ENCODE results near the gene HEATR3. TPM values are rescaled to one million over a fixed set of nuclear protein-coding genes. Genes with fewer than 3 reads are reported as not detected.

HEATR3 gene
- total and polyA plus RNA-seq, 9 donors, result 11.2 to 19.0 (median 15.2) TPM

GRCh38 chr16:50035468-50035992 lies 30.2 kb upstream of the HEATR3 start:
- no peaks in the 10 kb centered on the region for H3K27me3 ChIP-seq (ENCODE audit: control insufficient read depth, insufficient read depth, low read length)
- H3K27ac ChIP-seq (ENCODE audit: low read length), result no peak overlapping the region
- H3K4me3 ChIP-seq (ENCODE audit: low read length), result no peak overlapping the region
- DNase-seq, result no peak
- no peaks in the 10 kb centered on the region for H3K4me1 ChIP-seq (ENCODE audit: control insufficient read depth, insufficient read depth, low read length)
- H3K36me3 ChIP-seq (ENCODE audit: control insufficient read depth, insufficient read depth, low read length), result peaks cover 8% of the 10 kb centered on the region
- WGBS (ENCODE audit: insufficient coverage), result 100% methylated on average over 2 of the region's 3 CpGs
- no peaks in the 10 kb centered on the region for H3K9me3 ChIP-seq (replicated peaks; ENCODE audit: control insufficient read depth, low read depth, low read length)

- WGBS (ENCODE audit: insufficient coverage), result no CpG with 5 or more reads among the region's 3 CpGs
Measured at GRCh38 chr16:50036426-50036825, 29.3 kb upstream of the HEATR3 start.

GRCh38 chr16:50037662-50038220 lies 28.0 kb upstream of the HEATR3 start:
- Histone ChIP-seq H3K4me1 (ENCODE audit: control insufficient read depth, insufficient read depth, low read length) (no peaks in the 10 kb centered on the region), H3K9me3 (replicated peaks; ENCODE audit: control insufficient read depth, low read depth, low read length) (no peaks in the 10 kb centered on the region), H3K4me3 (ENCODE audit: low read length) (no peak overlapping the region), H3K36me3 (ENCODE audit: control insufficient read depth, insufficient read depth, low read length) (peaks cover 2% of the 10 kb centered on the region), H3K27ac (ENCODE audit: low read length) (no peak overlapping the region), H3K27me3 (ENCODE audit: control insufficient read depth, insufficient read depth, low read length) (no peaks in the 10 kb centered on the region)
- no CpG with 5 or more reads among the region's 2 CpGs for WGBS (ENCODE audit: insufficient coverage)
- peak; percentile 20 for DNase-seq

More at GRCh38 chr16:50036426-50036825, 29.3 kb upstream of the HEATR3 start:
- no peak overlapping the region for H3K27ac ChIP-seq (ENCODE audit: low read length)
- no peak overlapping the region for H3K4me3 ChIP-seq (ENCODE audit: low read length)
- no peaks in the 10 kb centered on the region for H3K9me3 ChIP-seq (replicated peaks; ENCODE audit: control insufficient read depth, low read depth, low read length)
- H3K27me3 ChIP-seq (ENCODE audit: control insufficient read depth, insufficient read depth, low read length), result no peaks in the 10 kb centered on the region
- no peaks in the 10 kb centered on the region for H3K4me1 ChIP-seq (ENCODE audit: control insufficient read depth, insufficient read depth, low read length)
- DNase-seq, result no peak
- H3K36me3 ChIP-seq (ENCODE audit: control insufficient read depth, insufficient read depth, low read length), result peaks cover 8% of the 10 kb centered on the region

DNA sequence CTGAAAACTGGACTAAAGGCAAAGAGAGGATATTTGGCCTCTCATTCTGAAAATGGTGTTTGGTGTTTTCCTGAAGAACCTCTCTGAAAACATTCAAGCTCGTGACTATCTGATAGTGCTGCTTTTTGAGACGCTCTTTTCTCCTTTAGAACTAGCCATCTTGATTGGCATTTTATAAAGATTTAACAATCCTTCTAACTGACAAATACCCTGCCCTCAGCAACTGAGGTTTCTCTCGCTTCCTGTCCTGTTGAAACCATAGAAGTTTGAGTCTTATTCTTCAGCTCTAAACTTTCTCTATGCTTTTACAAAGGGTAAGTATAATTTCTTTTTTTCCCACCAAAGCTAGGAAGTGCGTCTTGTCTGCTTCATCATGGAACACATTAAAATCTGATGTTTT lies 27.5 kb upstream of the HEATR3 start:
- H3K36me3 ChIP-seq (ENCODE audit: control insufficient read depth, insufficient read depth, low read length), result peaks cover 2% of the 10 kb centered on the region
- no peaks in the 10 kb centered on the region for H3K4me1 ChIP-seq (ENCODE audit: control insufficient read depth, insufficient read depth, low read length)
- DNase-seq, result no peak
- no peak overlapping the region for H3K4me3 ChIP-seq (ENCODE audit: low read length)
- no peaks in the 10 kb centered on the region for H3K9me3 ChIP-seq (replicated peaks; ENCODE audit: control insufficient read depth, low read depth, low read length)
- no peaks in the 10 kb centered on the region for H3K27me3 ChIP-seq (ENCODE audit: control insufficient read depth, insufficient read depth, low read length)
- H3K27ac ChIP-seq (ENCODE audit: low read length), result no peak overlapping the region
- 80% methylated on average over 1 of the region's 4 CpGs for WGBS (ENCODE audit: insufficient coverage)

DNA sequence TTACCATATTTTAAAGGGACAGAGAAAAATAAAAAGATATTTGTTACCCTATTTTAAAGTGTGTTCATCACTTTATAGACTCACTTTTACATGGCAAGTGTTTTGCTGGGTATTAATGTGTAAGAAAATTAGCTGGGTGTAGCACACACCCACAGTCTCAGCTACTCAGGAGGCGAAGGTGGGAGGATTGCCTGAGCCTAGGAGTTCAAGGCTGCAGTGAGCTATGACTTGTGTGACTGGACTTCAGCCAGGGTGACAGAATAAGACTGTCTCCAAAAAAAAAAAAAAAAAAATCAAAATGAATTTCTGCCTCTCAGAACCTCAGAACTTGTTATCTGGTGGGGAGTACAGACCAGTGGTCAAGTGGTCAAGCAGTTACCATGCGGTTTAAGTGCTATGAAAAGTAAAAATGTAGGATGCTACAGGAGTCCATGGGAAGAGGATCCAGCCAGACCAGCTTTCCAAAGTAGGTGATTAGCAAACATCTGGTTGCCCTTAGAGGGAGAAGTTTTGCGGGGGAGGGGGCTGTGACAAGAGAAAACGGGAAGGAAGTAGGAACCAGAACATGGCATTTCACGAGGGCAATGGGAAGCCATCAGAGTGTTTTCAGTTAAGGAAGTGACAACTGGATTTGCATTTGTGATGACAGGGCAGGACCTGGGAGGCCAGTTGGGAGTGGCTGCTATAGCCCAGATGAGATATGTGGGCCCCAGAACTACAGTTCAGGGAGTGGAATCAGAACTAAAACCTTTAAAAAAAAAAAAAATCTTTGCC lies 26.8 kb upstream of the HEATR3 start:
- peak; percentile 81 for DNase-seq
- H3K36me3 ChIP-seq (ENCODE audit: control insufficient read depth, insufficient read depth, low read length), result peaks cover 2% of the 10 kb centered on the region
- 37% methylated on average over 4 of the region's 5 CpGs for WGBS (ENCODE audit: insufficient coverage)
- H3K4me3 ChIP-seq (ENCODE audit: low read length), result no peak overlapping the region
- H3K4me1 ChIP-seq (ENCODE audit: control insufficient read depth, insufficient read depth, low read length), result no peaks in the 10 kb centered on the region
- no peaks in the 10 kb centered on the region for H3K27me3 ChIP-seq (ENCODE audit: control insufficient read depth, insufficient read depth, low read length)
- no peak overlapping the region for H3K27ac ChIP-seq (ENCODE audit: low read length)
- no peaks in the 10 kb centered on the region for H3K9me3 ChIP-seq (replicated peaks; ENCODE audit: control insufficient read depth, low read depth, low read length)

DNA sequence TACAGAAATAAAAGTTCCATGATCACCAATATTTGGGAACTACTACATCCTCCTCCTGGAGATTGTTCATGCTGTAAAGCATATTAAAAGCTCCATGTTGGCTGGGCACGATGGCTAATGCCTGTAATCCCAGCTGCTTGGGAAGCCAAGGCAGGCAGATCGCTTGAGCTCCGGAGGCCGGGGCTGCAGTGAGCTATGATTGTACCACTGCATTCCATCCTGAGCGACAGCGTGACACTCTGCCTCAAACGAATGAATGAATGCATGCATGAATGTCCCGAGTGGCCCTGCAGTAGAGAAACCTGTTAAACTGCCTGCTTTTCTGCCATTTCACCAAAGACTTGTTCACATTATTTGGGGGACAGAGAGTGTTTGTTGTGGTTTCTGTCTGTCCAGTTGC lies 25.8 kb upstream of the HEATR3 start:
- DNase-seq, result no peak
- 36% methylated on average over 7 of the region's 8 CpGs for WGBS (ENCODE audit: insufficient coverage)
- H3K27ac ChIP-seq (ENCODE audit: low read length), result no peak overlapping the region

DNA sequence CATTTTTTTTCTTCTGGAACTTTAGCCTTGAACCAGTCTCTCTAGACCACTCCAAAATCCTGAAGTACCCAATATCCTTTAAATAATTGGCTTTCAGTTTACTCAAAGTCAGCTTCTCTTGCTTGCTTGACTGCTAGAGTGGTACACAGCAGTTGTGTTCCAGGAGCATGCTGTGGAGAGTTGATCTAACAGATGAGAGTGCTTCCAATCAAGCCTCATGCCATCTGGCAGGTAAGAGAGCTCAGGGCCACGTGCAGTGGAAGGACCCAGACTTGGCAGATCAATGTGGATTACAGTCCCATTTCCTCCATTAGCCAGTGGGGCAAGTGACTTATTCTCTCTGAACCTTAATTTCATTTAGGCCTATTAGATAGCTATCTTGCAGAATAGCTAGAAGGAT lies 25.1 kb upstream of the HEATR3 start:
- no peak for DNase-seq
- Histone ChIP-seq H3K4me3 (ENCODE audit: low read length) (no peak overlapping the region), H3K27ac (ENCODE audit: low read length) (no peak overlapping the region), H3K4me1 (ENCODE audit: control insufficient read depth, insufficient read depth, low read length) (no peaks in the 10 kb centered on the region), H3K27me3 (ENCODE audit: control insufficient read depth, insufficient read depth, low read length) (no peaks in the 10 kb centered on the region), H3K9me3 (replicated peaks; ENCODE audit: control insufficient read depth, low read depth, low read length) (no peaks in the 10 kb centered on the region), H3K36me3 (ENCODE audit: control insufficient read depth, insufficient read depth, low read length) (peaks cover 2% of the 10 kb centered on the region)
- WGBS (ENCODE audit: insufficient coverage), result no CpG with 5 or more reads among the region's 1 CpG

More for the DNA sequence above, 25.8 kb upstream of the HEATR3 start:
- no peak overlapping the region for H3K4me3 ChIP-seq (ENCODE audit: low read length)
- peaks cover 2% of the 10 kb centered on the region for H3K36me3 ChIP-seq (ENCODE audit: control insufficient read depth, insufficient read depth, low read length)
- no peaks in the 10 kb centered on the region for H3K27me3 ChIP-seq (ENCODE audit: control insufficient read depth, insufficient read depth, low read length)
- no peaks in the 10 kb centered on the region for H3K9me3 ChIP-seq (replicated peaks; ENCODE audit: control insufficient read depth, low read depth, low read length)
- H3K4me1 ChIP-seq (ENCODE audit: control insufficient read depth, insufficient read depth, low read length), result no peaks in the 10 kb centered on the region

DNA sequence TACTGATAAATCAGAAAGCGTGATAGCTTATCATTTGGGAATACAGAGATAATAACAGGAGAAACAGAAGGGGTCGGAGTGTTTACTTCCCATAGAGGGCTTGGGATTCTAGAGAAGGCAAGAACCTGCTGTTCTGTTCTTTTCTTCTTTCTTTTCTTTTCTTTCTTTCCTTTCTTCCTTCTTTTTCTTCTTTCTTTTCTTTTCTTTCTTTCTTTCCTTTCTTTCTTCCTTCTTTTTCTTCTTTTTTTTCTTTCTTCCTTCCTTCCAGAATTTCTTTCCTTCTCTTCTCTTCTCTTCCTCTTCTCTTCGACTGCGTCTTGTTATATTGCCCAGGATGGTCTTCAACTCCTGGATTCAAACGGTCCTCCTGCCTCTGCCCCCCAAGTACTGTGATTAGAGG lies 22.4 kb upstream of the HEATR3 start:
- Histone ChIP-seq H3K36me3 (ENCODE audit: control insufficient read depth, insufficient read depth, low read length) (no peaks in the 10 kb centered on the region), H3K27ac (ENCODE audit: low read length) (no peak overlapping the region), H3K9me3 (replicated peaks; ENCODE audit: control insufficient read depth, low read depth, low read length) (no peaks in the 10 kb centered on the region), H3K4me1 (ENCODE audit: control insufficient read depth, insufficient read depth, low read length) (no peaks in the 10 kb centered on the region), H3K27me3 (ENCODE audit: control insufficient read depth, insufficient read depth, low read length) (no peaks in the 10 kb centered on the region), H3K4me3 (ENCODE audit: low read length) (no peak overlapping the region)
- WGBS (ENCODE audit: insufficient coverage), result no CpG with 5 or more reads among the region's 5 CpGs
- no peak for DNase-seq

DNA sequence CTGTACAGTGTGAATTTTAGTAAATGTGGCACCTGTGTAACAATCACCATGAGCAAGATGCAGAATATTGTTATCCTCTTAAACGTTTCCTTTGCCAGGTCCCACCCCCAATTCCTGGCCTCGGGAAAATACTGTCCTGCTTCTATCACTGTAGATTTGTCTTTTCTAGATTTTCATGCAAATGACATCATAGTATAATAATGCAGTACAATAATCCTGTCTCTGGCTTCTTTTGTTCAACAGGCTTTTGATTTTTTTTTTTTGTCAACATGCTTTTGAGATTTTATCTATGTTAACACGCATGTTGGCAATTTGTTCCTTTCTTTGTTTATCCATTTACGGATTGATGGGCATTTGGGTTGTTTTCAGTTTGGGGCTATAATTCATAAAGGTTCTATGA lies 20.4 kb upstream of the HEATR3 start:
- no peaks in the 10 kb centered on the region for H3K4me1 ChIP-seq (ENCODE audit: control insufficient read depth, insufficient read depth, low read length)
- H3K9me3 ChIP-seq (replicated peaks; ENCODE audit: control insufficient read depth, low read depth, low read length), result no peaks in the 10 kb centered on the region
- no CpG with 5 or more reads among the region's 4 CpGs for WGBS (ENCODE audit: insufficient coverage)
- no peaks in the 10 kb centered on the region for H3K36me3 ChIP-seq (ENCODE audit: control insufficient read depth, insufficient read depth, low read length)
- H3K27me3 ChIP-seq (ENCODE audit: control insufficient read depth, insufficient read depth, low read length), result no peaks in the 10 kb centered on the region
- H3K27ac ChIP-seq (ENCODE audit: low read length), result no peak overlapping the region
- DNase-seq, result no peak
- no peak overlapping the region for H3K4me3 ChIP-seq (ENCODE audit: low read length)

DNA sequence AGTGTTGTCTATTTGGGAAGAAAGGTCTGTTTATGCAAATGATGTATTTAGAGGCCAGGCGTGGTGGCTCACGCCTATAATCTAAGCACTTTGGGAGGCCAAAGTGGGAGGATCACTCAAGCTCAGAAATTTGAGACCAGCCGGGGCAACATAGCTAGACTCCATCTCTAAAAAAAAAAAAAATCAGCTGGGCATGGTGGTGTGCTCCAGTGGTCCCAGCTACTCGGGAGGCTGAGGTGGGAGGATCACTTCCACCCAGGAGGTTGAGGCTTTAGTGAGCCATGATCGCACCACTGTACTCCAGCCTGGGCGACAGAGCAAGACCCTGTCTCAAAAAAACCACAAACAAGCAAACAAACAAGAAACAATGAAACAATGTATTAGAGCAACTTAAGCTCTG lies 18.9 kb upstream of the HEATR3 start:
- 82% methylated on average over 2 of the region's 6 CpGs for WGBS (ENCODE audit: insufficient coverage)
- Histone ChIP-seq H3K4me3 (ENCODE audit: low read length) (no peak overlapping the region), H3K27ac (ENCODE audit: low read length) (no peak overlapping the region), H3K9me3 (replicated peaks; ENCODE audit: control insufficient read depth, low read depth, low read length) (no peaks in the 10 kb centered on the region), H3K27me3 (ENCODE audit: control insufficient read depth, insufficient read depth, low read length) (no peaks in the 10 kb centered on the region), H3K4me1 (ENCODE audit: control insufficient read depth, insufficient read depth, low read length) (no peaks in the 10 kb centered on the region), H3K36me3 (ENCODE audit: control insufficient read depth, insufficient read depth, low read length) (no peaks in the 10 kb centered on the region)
- no peak for DNase-seq

All from muscle of leg (tissue), 11 donors.